Measurements from ENCODE around the gene ARL6IP1. TPM values are rescaled to one million over a fixed set of nuclear protein-coding genes. Genes with fewer than 3 reads are reported as not detected.
A peak's percentile ranks its signal among the peaks of the same experiment; 100 is the strongest.

The ARL6IP1 gene
- total and polyA plus RNA-seq, 2 donors (not counting 3 experiments of a cell fraction or from before 2014, with no cell fraction given) = 251 to 338 TPM

DNA sequence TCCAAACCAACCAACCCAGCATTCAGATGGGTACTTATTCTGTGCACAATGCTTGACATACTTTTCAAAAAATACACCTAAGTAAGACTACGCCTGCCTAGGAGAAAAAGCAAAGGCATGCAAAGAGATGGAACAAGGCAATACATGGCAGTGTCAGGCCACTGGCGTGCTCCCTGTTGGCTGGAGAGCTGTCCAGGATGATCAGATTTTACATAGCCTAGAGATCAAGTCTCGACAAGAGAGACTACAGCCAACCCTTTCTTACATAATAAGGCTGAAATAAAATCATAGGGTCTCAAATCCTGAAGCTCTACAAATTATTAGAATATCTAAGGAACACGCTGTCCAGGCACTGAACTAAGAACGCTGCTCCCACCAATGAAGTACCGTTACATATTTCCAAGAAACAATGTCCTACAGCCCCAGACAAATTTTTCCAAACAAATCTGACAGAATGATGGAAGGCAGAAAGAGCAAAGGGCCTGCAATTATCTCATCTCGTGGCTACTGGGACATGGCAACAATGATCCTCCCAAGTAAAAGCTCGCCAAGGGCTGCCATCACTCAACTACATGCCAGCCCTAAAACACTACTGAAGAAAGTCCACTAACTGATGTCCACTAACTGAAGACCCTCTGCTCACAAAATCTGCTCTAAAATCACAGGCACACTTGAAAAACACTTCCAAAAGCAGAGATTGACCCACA lies 16.3 kb downstream of the ARL6IP1 start:
- ChIA-PET CTCF (no interaction called here), POLR2A (interaction anchor here (2.1 kb wide), 1 partner anchor 17 kb away, joined by 6 read pairs; the partner anchor contains the start of gene ARL6IP1)
- TF ChIP-seq FOS (IDR thresholded peaks at IDR 0.05; ENCODE audit: borderline replicate concordance, insufficient read depth, low read length) (no peak), GATA2 (IDR thresholded peaks at IDR 0.05; ENCODE audit: insufficient read depth, insufficient read length, low read depth, low read length) (no peak), POLR2AphosphoS5 (IDR thresholded peaks at IDR 0.05; ENCODE audit: insufficient read depth, low read depth, low read length) (no peak), EZH2 (IDR thresholded peaks at IDR 0.05; ENCODE audit: borderline replicate concordance, low read depth, low read length, severe bottlenecking) (no peak), POLR2A (IDR thresholded peaks at IDR 0.05; ENCODE audit: low read depth, low read length) (no peak), MYC (IDR thresholded peaks at IDR 0.05; ENCODE audit: low read depth, low read length) (no peak), JUN (IDR thresholded peaks at IDR 0.05; ENCODE audit: borderline replicate concordance, insufficient read depth, insufficient read length, low read depth) (no peak)
- TF ChIP-seq, protein P1, sequence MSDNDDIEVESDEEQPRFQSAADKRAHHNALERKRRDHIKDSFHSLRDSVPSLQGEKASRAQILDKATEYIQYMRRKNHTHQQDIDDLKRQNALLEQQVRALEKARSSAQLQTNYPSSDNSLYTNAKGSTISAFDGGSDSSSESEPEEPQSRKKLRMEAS (IDR thresholded peaks at IDR 0.05; ENCODE audit: insufficient read depth, insufficient read length) = no peak
- TF ChIP-seq, protein P2, sequence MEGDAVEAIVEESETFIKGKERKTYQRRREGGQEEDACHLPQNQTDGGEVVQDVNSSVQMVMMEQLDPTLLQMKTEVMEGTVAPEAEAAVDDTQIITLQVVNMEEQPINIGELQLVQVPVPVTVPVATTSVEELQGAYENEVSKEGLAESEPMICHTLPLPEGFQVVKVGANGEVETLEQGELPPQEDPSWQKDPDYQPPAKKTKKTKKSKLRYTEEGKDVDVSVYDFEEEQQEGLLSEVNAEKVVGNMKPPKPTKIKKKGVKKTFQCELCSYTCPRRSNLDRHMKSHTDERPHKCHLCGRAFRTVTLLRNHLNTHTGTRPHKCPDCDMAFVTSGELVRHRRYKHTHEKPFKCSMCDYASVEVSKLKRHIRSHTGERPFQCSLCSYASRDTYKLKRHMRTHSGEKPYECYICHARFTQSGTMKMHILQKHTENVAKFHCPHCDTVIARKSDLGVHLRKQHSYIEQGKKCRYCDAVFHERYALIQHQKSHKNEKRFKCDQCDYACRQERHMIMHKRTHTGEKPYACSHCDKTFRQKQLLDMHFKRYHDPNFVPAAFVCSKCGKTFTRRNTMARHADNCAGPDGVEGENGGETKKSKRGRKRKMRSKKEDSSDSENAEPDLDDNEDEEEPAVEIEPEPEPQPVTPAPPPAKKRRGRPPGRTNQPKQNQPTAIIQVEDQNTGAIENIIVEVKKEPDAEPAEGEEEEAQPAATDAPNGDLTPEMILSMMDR (IDR thresholded peaks at IDR 0.05; ENCODE audit: extremely low read depth in 1 of 2, insufficient read depth in 1 of 2, low read depth in 1 of 2, low read length in 2 of 2) = no peak
- no peak for DNase-seq (ENCODE audit: low read depth, low spot score)
- intact Hi-C loops (cut with micrococcal nuclease) (no loop called here), dilution Hi-C loops (cut with MboI; ENCODE audit: extremely low pct_ligation_motif_present, low sequenced_read_pairs) (loop anchor here (25.0 kb wide), 1 partner anchor 327 kb away; the partner anchor contains the start of gene ITPRIPL2)
- no peaks in the 10 kb centered on the region for H3K9me3 ChIP-seq (replicated peaks; ENCODE audit: control insufficient read depth, insufficient read depth, low read length)
- H3K36me3 ChIP-seq (ENCODE audit: control insufficient read depth in 2 of 2, extremely low read depth in 1 of 2, insufficient read depth in 2 of 2, low read length in 2 of 2) = peaks cover 27 to 48% of the 10 kb centered on the region in 2 experiments
- no peak for FAIRE-seq
- H4K20me1 ChIP-seq (replicated peaks; ENCODE audit: control insufficient read depth, extremely low read depth, insufficient read depth, low read length) = peaks cover 13% of the 10 kb centered on the region
- no TSS peak for BruUV-seq (replicated peaks)
- no peak overlapping the region for H3K9ac ChIP-seq (replicated peaks; ENCODE audit: extremely low read depth, insufficient read depth, low read length)
- H3K27ac ChIP-seq (ENCODE audit: insufficient read depth, low read depth, low read length) = no peak overlapping the region
- no peaks in the 10 kb centered on the region for H3K9me1 ChIP-seq (replicated peaks; ENCODE audit: control insufficient read depth, extremely low read depth, insufficient read depth, low read length)
- H3K27me3 ChIP-seq (ENCODE audit: control insufficient read depth in 2 of 2, insufficient read depth in 2 of 2, low read length in 2 of 2) = no peaks in the 10 kb centered on the region
- peak overlapping the region; percentile 27 for H3K4me2 ChIP-seq (ENCODE audit: insufficient read depth, low read length)
- no peak overlapping the region for H3K4me3 ChIP-seq (replicated peaks in 1 of 3; ENCODE audit: insufficient read depth in 1 of 3, low read depth in 1 of 3, low read length in 3 of 3)
- peaks cover 74% of the 10 kb centered on the region for H3K79me2 ChIP-seq (ENCODE audit: control insufficient read depth, insufficient read depth, low read length)
- no peak overlapping the region for H2AFZ ChIP-seq (ENCODE audit: low read depth, low read length)
- H3K4me1 ChIP-seq (ENCODE audit: control insufficient read depth, extremely low read depth, insufficient read depth, low read length) = peaks cover 35% of the 10 kb centered on the region

All from endothelial cell of umbilical vein (primary cell).